GM19025 (cell line): Measurements from ENCODE around the gene KBTBD3.

ENCODE experiments used
- ATAC-seq: cut with Tn5 transposase; IDR thresholded peaks from one replicate; pipeline ENCODE4 v1.9.1; 2021; ENCODE audit warnings: mild to moderate bottlenecking, low read depth, moderate library complexity; ENCODE audit not compliant: unreplicated experiment

The KBTBD3 gene, protein sequence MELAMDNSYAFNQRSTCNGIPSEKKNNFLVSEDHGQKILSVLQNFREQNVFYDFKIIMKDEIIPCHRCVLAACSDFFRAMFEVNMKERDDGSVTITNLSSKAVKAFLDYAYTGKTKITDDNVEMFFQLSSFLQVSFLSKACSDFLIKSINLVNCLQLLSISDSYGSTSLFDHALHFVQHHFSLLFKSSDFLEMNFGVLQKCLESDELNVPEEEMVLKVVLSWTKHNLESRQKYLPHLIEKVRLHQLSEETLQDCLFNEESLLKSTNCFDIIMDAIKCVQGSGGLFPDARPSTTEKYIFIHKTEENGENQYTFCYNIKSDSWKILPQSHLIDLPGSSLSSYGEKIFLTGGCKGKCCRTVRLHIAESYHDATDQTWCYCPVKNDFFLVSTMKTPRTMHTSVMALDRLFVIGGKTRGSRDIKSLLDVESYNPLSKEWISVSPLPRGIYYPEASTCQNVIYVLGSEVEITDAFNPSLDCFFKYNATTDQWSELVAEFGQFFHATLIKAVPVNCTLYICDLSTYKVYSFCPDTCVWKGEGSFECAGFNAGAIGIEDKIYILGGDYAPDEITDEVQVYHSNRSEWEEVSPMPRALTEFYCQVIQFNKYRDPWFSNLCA

DNA sequence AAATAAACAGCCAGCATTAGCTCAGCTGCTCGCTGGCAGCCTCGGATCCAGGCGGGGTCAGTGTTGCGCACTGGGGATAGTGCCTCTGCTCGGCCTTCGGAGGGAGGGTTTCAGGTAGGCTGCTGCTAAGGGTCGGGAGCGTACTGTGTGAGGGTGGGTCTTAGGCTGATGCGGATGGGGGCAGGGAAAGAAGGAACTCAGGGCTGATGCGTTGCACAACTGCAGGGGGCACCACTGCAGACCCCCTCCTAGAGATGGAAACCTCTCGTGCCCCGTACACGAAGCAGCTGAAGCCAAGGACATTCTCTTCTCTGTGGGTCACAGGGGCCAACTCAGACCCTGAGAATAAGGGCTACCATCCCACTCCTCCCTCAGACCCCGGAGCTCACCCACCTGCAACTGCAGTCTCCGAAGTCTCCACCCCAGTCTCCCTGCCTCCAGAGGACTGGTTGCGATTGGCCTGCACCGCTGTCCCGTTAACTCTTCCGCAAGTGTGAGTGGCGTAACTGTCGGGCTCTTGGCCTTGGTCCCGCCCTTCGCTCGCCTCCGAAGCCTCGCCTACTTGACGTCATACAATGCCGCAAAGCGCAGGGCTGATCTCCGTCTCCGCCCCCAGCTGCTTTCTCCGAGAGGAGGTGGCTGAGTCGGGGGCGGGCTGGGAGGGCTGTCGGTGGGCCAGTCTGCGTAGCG is at the start of gene KBTBD3:
Gene KBTBD3 (minus strand): TSS at position 429 of the 690 bp plus-strand sequence. CDS start 18,250 bp downstream, outside the sequence.
- ATAC-seq: peak; percentile 93

DNA sequence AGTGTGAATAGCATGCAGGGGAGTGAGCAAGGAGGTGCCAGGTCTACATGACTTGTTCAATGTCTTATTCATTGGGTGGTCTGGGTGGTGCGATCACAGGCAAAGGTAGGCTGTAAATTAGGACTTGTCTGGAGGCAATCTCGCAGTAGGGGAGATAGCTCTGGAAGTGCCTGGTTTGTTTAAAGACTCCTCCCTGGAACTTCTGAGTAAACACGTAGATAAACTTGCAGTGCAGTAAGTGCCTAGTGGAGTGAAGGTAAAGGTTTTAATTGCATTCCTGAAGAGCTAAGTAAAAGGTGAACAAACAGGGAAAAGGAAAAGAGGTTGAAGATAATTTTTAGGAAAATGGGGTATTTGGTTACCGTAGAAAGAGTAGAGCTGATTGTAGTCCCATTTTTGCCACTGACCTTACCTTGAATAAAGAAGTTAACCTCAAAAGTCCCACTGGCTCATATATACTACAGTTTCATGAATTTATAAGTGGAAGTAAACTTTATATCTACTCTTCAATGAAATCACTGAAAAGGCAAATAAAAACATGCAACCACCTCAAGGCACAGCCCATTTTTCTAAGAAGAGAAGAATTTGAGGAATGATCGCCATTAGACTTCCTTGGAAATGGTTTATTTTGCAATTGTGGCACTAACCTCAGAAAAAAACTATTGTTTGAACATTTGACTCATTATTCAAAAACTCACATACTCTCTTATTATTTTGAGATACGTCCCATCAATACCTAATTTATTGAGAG is 44.6 kb upstream of the KBTBD3 start:
- no peak for ATAC-seq

DNA sequence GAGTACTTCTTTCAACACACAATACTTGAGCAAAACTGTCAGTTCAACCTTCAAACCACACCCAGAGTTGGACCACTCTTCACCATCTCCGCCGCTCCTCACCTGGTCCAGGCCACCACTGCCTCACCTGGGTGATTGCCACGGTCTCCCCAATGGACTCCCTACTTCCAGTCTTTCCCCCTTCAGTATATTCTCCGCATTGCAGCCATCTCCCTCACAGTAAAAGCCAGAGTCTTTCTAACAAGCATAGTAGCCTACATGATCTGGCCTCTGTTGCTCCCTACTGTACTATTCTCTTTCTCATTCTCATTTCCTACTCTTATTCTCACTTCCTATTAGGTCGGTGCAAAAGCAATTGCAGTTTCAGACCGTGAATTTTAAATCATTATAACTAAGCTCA is 28.8 kb upstream of the KBTBD3 start:
- ATAC-seq: no peak

DNA sequence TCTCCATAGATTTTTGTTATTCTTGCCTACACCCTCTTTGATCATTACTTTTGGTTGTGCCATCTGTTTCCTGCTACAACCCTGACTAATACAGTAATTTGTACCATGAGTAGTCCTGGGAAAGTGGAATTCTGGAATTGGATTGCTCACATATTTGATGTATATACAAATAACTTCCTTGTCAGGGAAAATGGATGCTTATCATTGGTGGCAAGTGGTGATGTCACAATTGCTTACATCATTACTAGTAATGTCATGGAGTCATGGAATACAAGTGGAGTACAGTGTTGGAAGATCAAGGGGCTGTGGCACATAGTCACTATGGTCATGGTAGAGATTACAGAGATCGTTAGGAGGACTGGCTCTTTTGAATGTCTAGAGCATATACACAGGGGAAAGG is 24.7 kb upstream of the KBTBD3 start:
- ATAC-seq: no peak

DNA sequence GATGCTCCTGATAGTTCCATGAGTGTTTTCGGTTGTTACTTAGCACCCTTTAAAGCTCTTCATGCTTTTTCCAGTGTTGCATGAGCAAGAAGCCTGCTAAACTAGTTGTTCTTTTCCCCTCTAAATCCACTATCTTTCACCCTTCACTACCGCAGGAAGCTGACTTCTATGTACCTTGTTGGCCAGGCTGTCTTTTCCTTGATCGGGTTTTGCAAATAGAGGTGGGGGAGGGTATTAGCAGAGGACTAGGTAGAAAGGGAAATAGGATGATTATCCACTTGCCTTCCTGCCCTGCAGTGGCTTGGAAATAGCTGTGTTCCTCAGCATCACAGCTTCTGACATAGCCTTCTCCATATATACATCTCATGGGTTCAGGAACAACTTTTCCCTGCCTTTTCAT is 24.2 kb upstream of the KBTBD3 start:
- ATAC-seq: no peak

DNA sequence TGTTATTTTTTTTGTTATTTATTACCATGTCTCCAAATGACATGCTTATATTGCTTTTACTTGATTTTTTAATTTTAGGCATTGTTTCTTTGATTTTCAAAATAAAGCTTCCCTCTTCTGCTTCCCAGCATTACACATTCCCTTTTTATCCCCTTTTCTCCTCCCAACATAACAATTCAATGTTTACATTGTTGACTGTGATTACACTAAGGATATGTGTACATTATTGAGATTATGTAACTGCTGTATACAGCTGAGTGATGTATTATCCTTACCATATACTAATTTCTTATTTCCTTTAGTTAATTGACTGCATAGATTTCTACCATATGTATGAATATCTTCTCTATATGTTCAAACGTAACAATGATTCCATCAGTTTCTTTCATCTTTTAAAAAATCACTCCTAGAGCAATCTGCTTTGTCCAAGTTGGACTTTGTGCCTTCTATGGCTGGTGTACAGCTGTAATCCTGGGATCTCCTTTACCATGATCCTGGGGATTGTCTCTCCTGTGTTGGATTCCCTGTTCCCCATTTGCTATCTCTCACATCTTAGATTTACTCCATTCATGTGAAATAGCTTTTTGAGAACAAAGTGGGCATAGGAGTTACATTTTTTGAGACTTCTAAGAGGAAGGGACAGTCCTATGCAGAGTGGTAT is 21.9 kb upstream of the KBTBD3 start:
- ATAC-seq: no peak

DNA sequence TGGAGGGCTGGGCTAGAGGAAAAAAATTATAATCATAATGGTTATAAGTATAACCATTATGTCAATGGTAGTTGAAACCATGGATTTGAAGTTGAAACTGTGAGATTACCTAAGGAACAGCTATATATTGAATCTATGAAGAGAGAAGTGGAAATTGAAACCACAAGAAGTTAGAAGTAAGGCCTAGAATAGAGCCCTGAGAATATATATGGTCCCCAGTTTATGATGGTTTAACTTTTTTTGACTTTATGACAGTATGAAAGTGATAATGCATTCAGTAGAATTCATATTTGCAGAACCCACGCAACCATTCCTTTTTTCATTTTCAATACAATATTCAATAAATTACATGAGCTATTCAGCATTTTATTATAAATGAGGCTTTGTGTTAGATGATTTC is 15.3 kb upstream of the KBTBD3 start:
- no peak for ATAC-seq

DNA sequence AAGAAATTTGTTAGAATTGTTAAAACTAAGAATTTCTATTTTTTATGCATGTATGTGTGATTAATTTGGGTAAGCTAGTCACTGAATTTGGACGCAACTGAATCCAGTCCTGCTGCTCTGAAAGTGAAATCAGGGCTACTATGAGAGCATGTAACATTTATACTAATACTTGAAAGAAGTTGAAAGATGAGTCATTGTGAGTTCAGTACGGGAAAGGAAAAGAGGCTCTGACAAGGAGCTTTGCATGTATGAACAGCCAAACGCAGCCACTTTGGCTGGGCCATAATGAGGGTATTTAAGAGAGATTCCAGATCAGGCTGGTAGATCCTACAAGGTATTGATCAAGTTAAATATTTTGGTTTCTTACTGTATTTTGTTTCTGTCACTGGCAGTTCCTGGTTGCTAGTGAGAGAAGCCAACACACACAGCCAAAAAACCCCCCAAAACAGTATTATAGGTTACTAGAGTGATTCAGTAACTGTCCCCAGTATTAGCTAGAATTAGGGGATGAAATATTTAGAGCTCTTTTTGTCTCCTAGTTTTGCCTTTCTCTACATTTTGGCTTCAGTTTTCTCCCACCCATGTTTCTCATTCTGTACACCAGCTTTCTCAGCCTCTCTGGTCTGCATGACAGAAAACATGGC is 14.5 kb upstream of the KBTBD3 start:
- ATAC-seq: peak; percentile 98

DNA sequence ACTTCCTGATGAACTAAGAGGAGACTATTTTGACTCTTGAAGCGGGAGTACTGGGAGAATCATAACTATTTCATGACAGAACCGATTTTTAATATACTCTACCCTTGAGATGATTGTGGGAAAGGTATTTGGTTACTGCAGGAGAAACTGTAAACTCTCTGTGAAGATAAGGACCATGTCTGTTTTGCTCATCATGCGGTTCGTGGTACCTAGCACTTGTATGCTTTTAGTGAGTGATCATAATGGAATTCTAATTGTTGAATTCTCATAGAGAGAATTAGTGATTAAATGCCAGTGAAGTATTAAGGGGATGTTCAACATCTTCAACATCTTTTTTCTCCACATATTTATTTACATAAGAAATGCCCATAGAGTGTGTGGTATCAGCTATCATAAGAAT is 11.7 kb upstream of the KBTBD3 start:
- no peak for ATAC-seq

DNA sequence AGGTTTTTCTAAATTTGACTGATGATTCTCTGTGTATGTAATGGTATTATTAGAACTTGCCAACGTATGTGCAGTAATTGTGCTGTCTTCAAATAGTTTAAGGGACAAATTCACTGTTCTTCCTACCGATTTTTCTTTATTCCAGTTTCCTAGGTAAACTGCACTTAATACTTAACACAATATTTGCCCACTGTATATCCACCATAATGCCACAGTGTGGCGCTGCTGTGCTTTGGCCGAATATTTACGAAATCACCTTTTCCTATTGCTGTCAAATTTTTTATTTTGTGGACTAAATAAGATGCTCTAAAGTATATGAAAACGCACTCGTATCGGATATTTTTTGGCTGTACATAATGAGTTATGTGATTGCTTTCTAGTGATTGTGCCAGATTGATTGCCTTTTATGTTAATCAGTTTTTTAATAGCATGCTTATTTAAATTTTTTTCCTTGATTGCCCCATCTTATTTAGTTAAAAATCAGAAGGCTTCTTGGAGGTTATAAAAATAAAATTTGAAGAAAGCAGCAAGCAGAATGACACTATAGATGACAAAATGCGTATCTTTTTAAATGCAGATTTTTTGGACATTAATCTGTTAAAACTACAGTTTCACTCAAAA is 10.8 kb upstream of the KBTBD3 start:
- no peak for ATAC-seq

DNA sequence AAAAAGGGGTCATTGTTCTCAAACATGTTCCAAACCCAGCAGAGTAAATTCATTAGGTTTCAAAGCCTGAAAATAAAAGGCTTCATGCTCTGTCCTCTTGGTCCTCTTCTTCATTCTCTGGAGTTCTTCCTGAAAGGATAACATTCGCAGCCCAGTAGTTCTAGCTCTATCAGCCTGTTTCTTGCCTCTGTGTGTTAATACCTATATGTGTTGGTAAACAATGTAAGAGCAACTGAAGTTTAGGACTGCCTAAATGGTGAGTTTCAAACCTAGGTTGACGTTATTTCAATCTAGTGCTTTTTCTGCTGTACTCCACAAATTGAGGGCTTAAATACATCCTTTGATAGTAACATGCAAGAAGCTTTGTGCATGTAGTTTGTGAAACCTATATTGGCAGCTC is 9.7 kb upstream of the KBTBD3 start:
- no peak for ATAC-seq

DNA sequence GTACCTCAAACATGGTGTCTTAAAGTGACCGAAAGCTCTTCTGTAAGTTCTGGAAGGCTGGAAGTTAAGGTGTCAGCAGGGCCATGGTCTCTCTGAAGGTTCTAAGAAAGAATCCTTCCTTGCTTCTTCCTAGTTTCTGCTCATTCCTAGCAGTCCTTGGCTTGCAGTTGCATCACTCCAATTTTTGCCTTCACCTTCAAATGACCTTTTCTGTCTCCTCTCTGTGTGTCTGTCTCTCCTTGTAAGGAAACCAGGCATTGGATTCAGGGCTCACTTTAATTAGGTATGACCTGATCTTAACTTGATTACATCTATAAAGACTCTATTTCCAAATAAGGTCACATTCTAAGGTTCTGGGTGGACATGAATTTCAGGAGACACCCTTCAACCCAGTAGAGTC is 9.0 kb upstream of the KBTBD3 start:
- ATAC-seq: no peak

DNA sequence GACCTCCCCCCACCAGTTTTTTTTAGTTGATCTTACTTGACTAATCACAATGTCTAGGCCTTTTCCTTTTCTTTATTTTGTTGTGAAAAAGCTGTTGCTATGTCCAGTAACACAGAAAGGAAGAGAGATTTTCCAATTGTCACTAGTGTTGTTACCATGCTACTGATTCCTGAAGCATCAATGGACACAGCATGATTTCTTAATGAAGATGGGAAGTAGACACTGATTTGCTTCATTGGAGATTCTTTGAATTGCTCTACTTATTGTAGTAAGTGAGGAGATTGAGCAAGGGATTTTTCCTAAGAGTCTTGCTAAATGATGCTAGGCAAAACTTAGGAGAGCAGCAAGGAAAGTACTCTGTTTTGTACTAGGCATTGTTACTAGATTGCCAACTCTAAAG is 4.9 kb upstream of the KBTBD3 start:
- ATAC-seq: no peak

DNA sequence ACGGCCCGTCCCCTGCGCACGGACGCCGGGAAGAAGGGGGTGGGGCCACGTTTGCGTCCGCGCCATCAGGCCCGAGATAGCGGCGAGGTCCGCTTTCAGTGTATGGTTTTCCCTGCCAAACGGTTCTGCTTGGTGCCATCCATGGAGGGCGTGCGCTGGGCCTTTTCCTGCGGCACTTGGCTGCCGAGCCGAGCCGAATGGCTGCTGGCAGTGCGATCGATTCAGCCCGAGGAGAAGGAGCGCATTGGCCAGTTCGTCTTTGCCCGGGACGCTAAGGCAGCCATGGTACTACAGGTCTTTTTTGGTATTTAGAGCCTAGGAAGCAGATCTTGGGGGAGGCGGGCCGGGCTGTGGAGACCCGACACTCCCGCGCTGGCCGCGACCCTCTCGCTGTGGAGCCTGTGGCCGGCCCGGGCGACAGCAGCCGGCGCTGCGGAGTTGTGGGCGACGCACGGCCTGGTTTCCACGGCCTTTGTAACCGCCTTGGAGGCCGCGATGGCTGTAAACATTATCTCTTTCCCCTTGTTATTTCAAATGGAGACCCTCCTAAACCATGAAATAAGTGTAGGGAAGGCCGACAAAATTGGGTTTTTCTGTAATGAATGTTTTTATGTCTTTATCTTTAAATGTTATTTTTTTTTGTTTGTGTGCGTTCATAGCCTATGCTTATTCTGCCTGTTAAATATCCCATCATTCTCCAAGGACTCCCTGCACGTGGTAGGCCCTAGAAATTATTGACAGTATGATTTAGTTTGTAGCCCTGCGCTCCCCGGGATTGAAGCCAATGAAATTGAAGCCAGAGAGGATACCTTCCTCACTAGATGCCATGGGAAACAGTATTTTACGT is 685 bp upstream of the KBTBD3 start, which contains the start of gene AASDHPPT:
Gene AASDHPPT (plus strand): TSS at position 54 of the 847 bp plus-strand sequence. CDS start 49 bp downstream, at position 103.
- peak; percentile 11 for ATAC-seq

DNA sequence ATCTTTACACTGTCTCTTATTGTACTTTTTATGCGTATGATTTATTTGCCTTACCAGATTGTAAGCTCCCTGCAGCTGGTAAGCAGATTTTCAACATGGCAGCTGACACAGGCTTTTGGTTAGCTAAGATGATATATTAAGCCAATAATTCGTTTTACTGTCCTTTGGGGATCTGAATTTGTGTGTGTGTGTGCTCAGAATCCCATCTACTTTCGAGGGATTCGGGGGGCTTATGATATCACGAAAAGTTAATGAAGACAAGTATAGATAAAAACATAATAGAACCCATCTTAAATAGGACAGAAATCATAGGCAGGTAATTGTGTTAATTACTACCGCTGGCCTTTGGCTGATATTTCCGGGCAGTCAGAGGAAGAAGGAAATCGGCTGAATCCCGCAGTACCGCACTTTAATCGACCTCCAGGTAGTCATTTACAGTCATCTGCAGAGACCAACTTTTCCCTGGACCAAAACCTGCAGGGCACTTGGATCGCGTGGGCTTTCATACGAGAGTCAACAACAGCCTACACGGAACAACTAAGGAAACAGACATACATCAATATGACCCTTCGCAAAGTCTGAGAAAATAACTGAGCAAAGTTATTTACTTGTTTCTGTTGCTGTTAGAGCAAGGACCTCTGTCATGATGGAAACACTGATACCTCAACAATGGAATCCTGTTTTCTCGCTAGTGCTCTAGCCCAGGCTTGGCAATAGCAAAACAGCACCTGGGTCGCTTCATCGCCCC is 802 bp downstream of the KBTBD3 start:
- ATAC-seq: no peak

DNA sequence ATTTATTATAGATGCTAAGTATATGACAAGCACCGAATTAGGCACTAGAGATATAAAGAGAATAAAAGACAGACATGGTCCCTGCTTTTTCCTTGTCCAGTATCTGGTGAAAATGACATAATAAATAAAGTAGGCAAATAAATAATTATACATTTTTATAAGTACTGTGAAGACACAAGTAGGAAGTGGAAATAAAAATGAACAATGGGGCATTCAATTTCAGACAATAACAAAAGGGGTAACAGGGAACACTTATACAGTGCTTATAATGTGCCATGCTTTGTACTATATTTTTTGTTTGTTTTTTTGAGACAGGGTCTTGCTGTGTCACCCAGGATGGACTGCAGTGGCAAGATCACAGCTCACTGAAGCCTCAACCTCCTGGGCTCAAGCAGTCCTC is 4.3 kb downstream of the KBTBD3 start:
- no peak for ATAC-seq

DNA sequence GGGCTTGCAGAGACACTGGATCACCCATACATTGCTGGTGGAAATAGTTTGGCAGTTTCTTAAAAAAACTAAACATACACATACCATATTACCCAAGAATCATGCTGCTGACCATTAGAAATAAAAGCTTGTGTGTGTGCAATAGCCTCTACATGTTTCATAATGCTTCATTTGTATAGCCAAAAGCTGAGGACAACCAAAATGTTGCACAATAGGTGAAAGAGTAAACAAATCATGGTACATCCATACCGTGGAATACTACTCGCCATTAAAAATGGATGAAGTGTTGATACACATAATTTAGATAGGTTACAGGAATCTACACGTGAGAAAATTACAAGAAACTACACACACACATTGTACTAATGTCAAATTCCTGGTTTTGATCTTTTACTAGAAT is 6.5 kb downstream of the KBTBD3 start:
- no peak for ATAC-seq

DNA sequence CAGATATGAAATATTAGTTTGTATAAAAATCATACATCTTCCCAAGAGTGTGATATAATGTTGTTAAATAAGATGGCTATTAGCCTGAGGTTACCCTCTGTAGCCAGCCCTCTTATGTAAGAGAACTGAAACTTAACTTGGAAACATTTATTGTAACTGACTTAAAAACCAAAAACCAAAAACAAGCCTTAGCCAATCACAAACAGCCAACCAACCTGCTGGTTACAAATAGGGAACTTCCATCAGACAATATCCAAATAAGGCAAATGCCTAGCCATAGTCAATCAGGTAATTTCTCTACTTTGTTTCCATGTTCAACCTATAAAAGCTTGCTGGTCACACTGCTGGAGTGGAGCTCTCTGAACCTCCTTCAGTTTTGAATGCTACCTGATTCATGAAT is 14.1 kb downstream of the KBTBD3 start:
- ATAC-seq: no peak
